CD14-positive monocyte (primary cell): ENCODE data around the gene RGS2. TPM values are rescaled to one million over a fixed set of nuclear protein-coding genes. Genes with fewer than 3 reads are reported as not detected.

Experiments used
- DNase-seq, 3 donors: peaks; one replicate each; pipeline ENCODE4 v3.0.0-alpha.2; 2011 to 2022
- H2AFZ ChIP-seq: 2 replicates; pipeline ENCODE4 v1.6.0; 2012; ENCODE audit warnings: mild to moderate bottlenecking, low read depth, low read length, inconsistent platforms; ENCODE audit not compliant: insufficient read depth, poor library complexity, severe bottlenecking
- H3K27ac ChIP-seq, 2 donors: 1 replicate in 1 of 2; 2 replicates in 1 of 2; pipeline ENCODE4 v1.5.1; 2012 to 2013; ENCODE audit warnings: low read length in 2 of 2, control low read depth in 1 of 2, inconsistent platforms in 1 of 2, low read depth in 1 of 2, mild to moderate bottlenecking in 1 of 2
- H3K27me3 ChIP-seq, 2 donors: one replicate each; pipeline versions ENCODE4 v1.6.0 to v1.6.1; 2011 to 2013; ENCODE audit warnings: low read length in 2 of 2; ENCODE audit not compliant: control insufficient read depth in 2 of 2, insufficient read depth in 2 of 2
- H3K36me3 ChIP-seq, 2 donors: replicated peaks in 1 of 2; 1 replicate in 1 of 2; 2 replicates in 1 of 2; pipeline versions ENCODE4 v1.5.1 to v1.6.1; 2012 to 2013; ENCODE audit warnings: low read length in 2 of 2, control low read depth in 1 of 2, inconsistent platforms in 1 of 2, mild to moderate bottlenecking in 1 of 2; ENCODE audit not compliant: insufficient read depth in 2 of 2, control insufficient read depth in 1 of 2
- H3K4me1 ChIP-seq, 2 donors: 1 replicate in 1 of 2; 2 replicates in 1 of 2; pipeline versions ENCODE4 v1.5.1 to v1.6.1; 2012 to 2013; ENCODE audit warnings: low read length in 2 of 2, control low read depth in 1 of 2, inconsistent platforms in 1 of 2, mild to moderate bottlenecking in 1 of 2, moderate library complexity in 1 of 2; ENCODE audit not compliant: insufficient read depth in 2 of 2, control insufficient read depth in 1 of 2
- H3K4me2 ChIP-seq: replicated peaks from 2 replicates; pipeline ENCODE3; 2012; ENCODE audit warnings: low read length, moderate library complexity, mild to moderate bottlenecking; ENCODE audit not compliant: poor library complexity, severe bottlenecking; ENCODE audit errors: extremely low read depth
- H3K4me3 ChIP-seq, 3 experiments: fragments of 200-600 bp in 1 of 3; sonication (generic) in 1 of 3; replicated peaks in 1 of 3; 1 replicate in 2 of 3; 2 replicates in 1 of 3; pipeline ENCODE4 v1.5.1; 2011 to 2013; ENCODE audit warnings: low read length in 3 of 3, mild to moderate bottlenecking in 3 of 3, control low read depth in 2 of 3, low read depth in 2 of 3, inconsistent platforms in 1 of 3, moderate library complexity in 1 of 3
- H3K79me2 ChIP-seq: 2 replicates; pipeline ENCODE4 v1.6.0; 2012; ENCODE audit warnings: mild to moderate bottlenecking, control low read depth, inconsistent platforms, low read length, moderate library complexity; ENCODE audit not compliant: insufficient read depth
- H3K9ac ChIP-seq: 2 replicates; pipeline ENCODE4 v1.6.0; 2017; ENCODE audit warnings: low read length, mild to moderate bottlenecking; ENCODE audit not compliant: insufficient read depth, poor library complexity, severe bottlenecking
- H3K9me3 ChIP-seq, 2 donors: replicated peaks in 1 of 2; 1 replicate in 1 of 2; 2 replicates in 1 of 2; pipeline versions ENCODE4 v1.5.1 to v1.6.1; 2012 to 2013; ENCODE audit warnings: low read length in 2 of 2, control low read depth in 1 of 2; ENCODE audit not compliant: control insufficient read depth in 1 of 2, insufficient read depth in 1 of 2
- H4K20me1 ChIP-seq: 2 replicates; pipeline ENCODE4 v1.6.0; 2012; ENCODE audit warnings: mild to moderate bottlenecking, low read length, control low read depth, moderate library complexity; ENCODE audit not compliant: insufficient read depth
- H3K27ac Mint-ChIP-seq, 7 donors: one replicate each; pipeline ENCODE4 v1.8.0; 2020; ENCODE audit warnings: mild to moderate bottlenecking in 7 of 7, mixed read lengths in 7 of 7, moderate library complexity in 6 of 7, inconsistent platforms in 2 of 7
- H3K27me3 Mint-ChIP-seq, 3 donors: one replicate each; pipeline ENCODE4 v1.8.0; 2021 to 2022; ENCODE audit warnings: low read depth in 3 of 3, mild to moderate bottlenecking in 3 of 3, mixed read lengths in 3 of 3, moderate library complexity in 3 of 3, inconsistent platforms in 1 of 3
- H3K36me3 Mint-ChIP-seq, 2 donors: one replicate each; pipeline ENCODE4 v1.8.0; 2020; ENCODE audit warnings: mixed read lengths in 2 of 2, inconsistent platforms in 1 of 2, mild to moderate bottlenecking in 1 of 2
- H3K4me1 Mint-ChIP-seq: one replicate; pipeline ENCODE4 v1.8.0; 2020; ENCODE audit warnings: mild to moderate bottlenecking, mixed read lengths
- H3K4me3 Mint-ChIP-seq, 2 donors: one replicate each; pipeline ENCODE4 v1.8.0; 2020; ENCODE audit warnings: mild to moderate bottlenecking in 2 of 2, mixed read lengths in 2 of 2, moderate library complexity in 1 of 2
- H3K9me3 Mint-ChIP-seq, 7 donors: one replicate each; pipeline ENCODE4 v1.8.0; 2020 to 2022; ENCODE audit warnings: mixed read lengths in 7 of 7, mild to moderate bottlenecking in 6 of 7, moderate library complexity in 6 of 7, inconsistent platforms in 2 of 7
- WGBS: methylation state at CpG from one replicate; pipeline ENCODE4 v1.1.5; 2013; ENCODE audit warnings: missing lambda C conversion rate; ENCODE audit not compliant: insufficient coverage; 5-methylcytosine and 5-hydroxymethylcytosine counted together
- intact Hi-C, 2 donors: fragments of 100-400 bp; cut with micrococcal nuclease; formaldehyde crosslinking; loops; one replicate each; pipeline versions ENCODE4 v1.15.0 to v1.15.1; 2023
- polyA plus RNA-seq, 3 donors: library from polyadenylated mRNA; depleted of rRNA in 1 of 3; unstranded in 2 of 3; stranded (reverse) in 1 of 3; fragments of 300-500 nt in 2 of 3; fragments of >200 nt in 1 of 3; fragmentation: Illumina TruSeq in 2 of 3; gene quantifications; 1 replicate in 2 of 3; 2 replicates in 1 of 3; pipeline ENCODE4 v1.2.3, GENCODE V29; 2012 to 2021
- TF ChIP-seq, protein P1 (sequence below): fragments of 200-600 bp; IDR thresholded peaks from one replicate; pipeline ENCODE4 v1.8.0; 2022; ENCODE audit warnings: antibody characterized with exemption, mild to moderate bottlenecking

Gene RGS2
- polyA plus RNA-seq, 3 donors: 974 to 3,307 (median 1,708) TPM

DNA sequence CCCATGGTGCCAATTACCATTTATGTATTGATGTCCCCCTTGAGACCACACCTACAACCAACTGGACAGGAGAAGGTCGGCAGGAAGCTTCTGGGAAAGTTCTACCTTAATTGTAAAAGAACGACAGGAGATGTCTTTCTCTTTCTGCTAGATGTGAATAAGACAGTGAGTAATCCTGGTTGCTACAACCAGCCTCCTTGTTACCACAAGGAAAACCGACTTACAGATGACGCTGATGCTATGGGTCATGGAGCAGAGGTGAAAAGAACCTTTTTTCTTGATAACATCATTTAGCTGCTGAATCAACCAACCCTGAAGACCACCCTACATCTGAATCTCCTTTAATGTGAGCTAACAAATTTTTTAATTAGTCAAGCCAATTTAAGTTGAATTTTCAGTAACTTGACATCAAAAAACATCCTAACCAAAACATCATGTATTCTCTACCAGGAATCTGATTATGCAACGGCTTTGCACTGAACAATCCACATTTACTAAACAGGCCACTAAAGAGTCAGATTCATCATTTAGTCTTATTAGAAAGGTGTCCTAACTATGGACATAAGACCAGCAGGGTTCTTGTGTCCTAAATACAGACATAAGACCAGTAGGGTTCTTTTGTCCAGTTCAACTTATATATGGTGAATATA is 23.0 kb downstream of the RGS2 start:
- H3K27me3 ChIP-seq: no peaks in the 10 kb centered on the region
- H3K79me2 ChIP-seq: no peaks in the 10 kb centered on the region
- H3K9me3 Mint-ChIP-seq: peaks cover 0 to 1% (median 0%) of the 10 kb centered on the region in 7 donors
- TF ChIP-seq, protein P1, sequence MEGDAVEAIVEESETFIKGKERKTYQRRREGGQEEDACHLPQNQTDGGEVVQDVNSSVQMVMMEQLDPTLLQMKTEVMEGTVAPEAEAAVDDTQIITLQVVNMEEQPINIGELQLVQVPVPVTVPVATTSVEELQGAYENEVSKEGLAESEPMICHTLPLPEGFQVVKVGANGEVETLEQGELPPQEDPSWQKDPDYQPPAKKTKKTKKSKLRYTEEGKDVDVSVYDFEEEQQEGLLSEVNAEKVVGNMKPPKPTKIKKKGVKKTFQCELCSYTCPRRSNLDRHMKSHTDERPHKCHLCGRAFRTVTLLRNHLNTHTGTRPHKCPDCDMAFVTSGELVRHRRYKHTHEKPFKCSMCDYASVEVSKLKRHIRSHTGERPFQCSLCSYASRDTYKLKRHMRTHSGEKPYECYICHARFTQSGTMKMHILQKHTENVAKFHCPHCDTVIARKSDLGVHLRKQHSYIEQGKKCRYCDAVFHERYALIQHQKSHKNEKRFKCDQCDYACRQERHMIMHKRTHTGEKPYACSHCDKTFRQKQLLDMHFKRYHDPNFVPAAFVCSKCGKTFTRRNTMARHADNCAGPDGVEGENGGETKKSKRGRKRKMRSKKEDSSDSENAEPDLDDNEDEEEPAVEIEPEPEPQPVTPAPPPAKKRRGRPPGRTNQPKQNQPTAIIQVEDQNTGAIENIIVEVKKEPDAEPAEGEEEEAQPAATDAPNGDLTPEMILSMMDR: no peak
- no peak for DNase-seq
- no peak overlapping the region for H3K27ac ChIP-seq
- H3K4me3 Mint-ChIP-seq: no peak overlapping the region
- WGBS: no CpG with 5 or more reads among the region's 5 CpGs
- H3K4me1 Mint-ChIP-seq: peaks cover 14% of the 10 kb centered on the region
- peaks cover 2 to 3% (median 2%) of the 10 kb centered on the region in 3 donors for H3K27me3 Mint-ChIP-seq
- H3K36me3 Mint-ChIP-seq: no peaks in the 10 kb centered on the region
- H3K4me1 ChIP-seq: no peaks in the 10 kb centered on the region
- no peak overlapping the region for H3K4me3 ChIP-seq
- no peaks in the 10 kb centered on the region for H3K9me3 ChIP-seq
- H3K36me3 ChIP-seq: no peaks in the 10 kb centered on the region
- H2AFZ ChIP-seq: no peak overlapping the region
- H3K9ac ChIP-seq: no peak overlapping the region
- intact Hi-C loops: no loop called here
- no peak overlapping the region for H3K27ac Mint-ChIP-seq
- no peak overlapping the region for H3K4me2 ChIP-seq
- no peaks in the 10 kb centered on the region for H4K20me1 ChIP-seq

DNA sequence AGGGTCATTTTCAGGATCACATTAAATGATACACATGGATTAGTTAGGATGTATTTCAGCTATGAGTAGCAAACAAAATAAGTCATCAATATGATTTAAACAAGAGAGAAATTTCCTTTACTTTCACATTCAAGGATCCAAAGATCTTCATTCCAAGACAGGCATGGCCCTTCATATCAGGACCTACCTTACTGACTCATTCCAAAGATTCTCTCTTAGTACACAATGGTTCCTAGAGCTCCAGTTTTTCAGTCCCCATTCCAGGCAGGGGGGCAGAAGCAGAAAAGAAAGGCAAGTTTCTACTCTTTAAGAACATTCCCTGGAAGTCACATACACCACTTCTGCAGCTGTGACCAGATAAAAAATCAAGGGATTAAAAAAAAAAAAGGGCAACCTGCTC is 23.7 kb downstream of the RGS2 start:
- Histone ChIP-seq H3K4me3 (no peak overlapping the region), H2AFZ (no peak overlapping the region), H3K27me3 (no peaks in the 10 kb centered on the region), H3K79me2 (no peaks in the 10 kb centered on the region), H3K36me3 (no peaks in the 10 kb centered on the region), H3K9me3 (no peaks in the 10 kb centered on the region), H3K4me2 (no peak overlapping the region), H3K4me1 (no peaks in the 10 kb centered on the region), H4K20me1 (no peaks in the 10 kb centered on the region), H3K27ac (no peak overlapping the region), H3K9ac (no peak overlapping the region)
- TF ChIP-seq, protein P1: no peak
- Mint-ChIP-seq H3K9me3 (peaks cover 0 to 1% (median 0%) of the 10 kb centered on the region in 7 donors), H3K36me3 (no peaks in the 10 kb centered on the region), H3K27me3 (peaks cover 0 to 2% (median 2%) of the 10 kb centered on the region in 3 donors), H3K27ac (no peak overlapping the region), H3K4me3 (no peak overlapping the region), H3K4me1 (peaks cover 14% of the 10 kb centered on the region)
- intact Hi-C loops: no loop called here
- DNase-seq: no peak
